Testis (tissue), 5 donors: ENCODE data around the gene PDE6H. TPM values are rescaled to one million over a fixed set of nuclear protein-coding genes. Genes with fewer than 3 reads are reported as not detected.

Experiments
- DNase-seq: peaks from one replicate; pipeline ENCODE4 v3.0.0-alpha.2; 2019
- H3K27ac ChIP-seq, 2 donors: fragments of 200-600 bp; sonication (generic); one replicate each; pipeline ENCODE4 v1.5.1; 2019
- H3K27me3 ChIP-seq: fragments of 200-600 bp; sonication (generic); one replicate; pipeline ENCODE4 v1.5.1; 2019
- H3K36me3 ChIP-seq: fragments of 200-600 bp; sonication (generic); one replicate; pipeline ENCODE4 v1.5.1; 2017; ENCODE audit warnings: low read depth; ENCODE audit errors: missing control alignments
- H3K4me1 ChIP-seq: fragments of 200-600 bp; sonication (generic); one replicate; pipeline ENCODE4 v1.5.1; 2019
- H3K4me3 ChIP-seq, 2 donors: fragments of 200-600 bp; sonication (generic); one replicate each; pipeline ENCODE4 v1.5.1; 2017 to 2019
- H3K9me3 ChIP-seq: fragments of 200-600 bp; sonication (generic); one replicate; pipeline ENCODE4 v1.5.1; 2017
- POLR2A ChIP-seq: fragments of 450-650 bp; IDR thresholded peaks from one replicate; pipeline ENCODE4 v1.6.1; 2017; ENCODE audit warnings: antibody characterized with exemption, mild to moderate bottlenecking, moderate library complexity
- WGBS, 2 donors: methylation state at CpG; one replicate each; pipeline ENCODE4 v1.1.5; 2018; 5-methylcytosine and 5-hydroxymethylcytosine counted together
- intact Hi-C: fragments of 100-400 bp; cut with DNase I; formaldehyde crosslinking; loops from one replicate; pipeline ENCODE4 v1.15.1; 2023; ENCODE audit warnings: low total_unique reads
- long read RNA-seq, 2 donors: transcript quantifications; one replicate each; lab custom pipeline, GENCODE V29; 2026
- polyA plus RNA-seq: library from polyadenylated mRNA; stranded (reverse); fragments of 350-450 nt; fragmentation: Illumina TruSeq; extraction: RNeasy Lipid Tissue Mini Kit (QIAGEN cat#74804); gene quantifications from one replicate; pipeline ENCODE4 v1.2.3, GENCODE V29; 2014; ENCODE audit warnings: low read depth, low replicate concordance; ENCODE audit not compliant: insufficient read depth
- total RNA-seq, 2 donors: library from RNA; depleted of rRNA; stranded (reverse); fragments of >200 nt; gene quantifications; one replicate each; pipeline ENCODE4 v1.2.3, GENCODE V29; 2016
- TF ChIP-seq, protein P1 (sequence below), 3 experiments: fragments of 450-650 bp in 2 of 3; fragments of 200-600 bp in 1 of 3; sonication (generic) in 1 of 3; IDR thresholded peaks; one replicate each; pipeline ENCODE4 v1.5.1; 2016 to 2019; ENCODE audit warnings: antibody characterized with exemption in 3 of 3, mild to moderate bottlenecking in 2 of 3, moderate library complexity in 1 of 3

The PDE6H gene
- not detected for total RNA-seq
- polyA plus RNA-seq = not detected
- long read RNA-seq, donor 1 = 0 reads
- long read RNA-seq, donor 2 = 0 reads

DNA sequence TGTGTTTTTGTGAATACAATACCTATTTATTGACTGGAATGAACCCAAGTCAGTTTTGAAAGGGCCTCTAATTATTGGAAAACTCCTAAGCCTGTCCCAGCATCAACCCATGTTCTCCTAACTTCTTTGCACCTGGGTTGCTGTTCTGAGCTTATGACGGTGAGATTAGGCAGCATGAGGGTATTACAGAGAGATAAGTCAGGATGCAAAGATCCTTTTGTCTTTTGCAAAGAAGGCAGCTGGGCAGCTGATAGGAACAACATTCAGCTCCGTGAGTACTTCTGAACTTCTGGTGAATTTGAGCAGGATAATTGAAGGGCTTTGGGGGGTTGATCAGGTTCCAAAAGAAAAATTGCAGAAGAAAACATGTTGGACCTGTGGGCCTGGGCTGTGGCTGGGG, at the start of gene PDE6H:
TSS of gene PDE6H (plus strand) at position 227 of the 400 bp plus-strand sequence. CDS start 4,971 bp downstream, outside the sequence.
- Histone ChIP-seq H3K9me3 (no peaks in the 10 kb centered on the region), H3K27ac (peak within 1 kb of the TSS in 1 of 2 donors; percentile 28), H3K4me3 (no peak within 1 kb of the TSS), H3K36me3 (no peaks in the 10 kb centered on the region), H3K27me3 (no peaks in the 10 kb centered on the region), H3K4me1 (no peaks in the 10 kb centered on the region)
- 52 to 59% methylated on average over 2 of the region's 2 CpGs for WGBS, 2 donors
- DNase-seq = no peak
- TF ChIP-seq, protein P1, sequence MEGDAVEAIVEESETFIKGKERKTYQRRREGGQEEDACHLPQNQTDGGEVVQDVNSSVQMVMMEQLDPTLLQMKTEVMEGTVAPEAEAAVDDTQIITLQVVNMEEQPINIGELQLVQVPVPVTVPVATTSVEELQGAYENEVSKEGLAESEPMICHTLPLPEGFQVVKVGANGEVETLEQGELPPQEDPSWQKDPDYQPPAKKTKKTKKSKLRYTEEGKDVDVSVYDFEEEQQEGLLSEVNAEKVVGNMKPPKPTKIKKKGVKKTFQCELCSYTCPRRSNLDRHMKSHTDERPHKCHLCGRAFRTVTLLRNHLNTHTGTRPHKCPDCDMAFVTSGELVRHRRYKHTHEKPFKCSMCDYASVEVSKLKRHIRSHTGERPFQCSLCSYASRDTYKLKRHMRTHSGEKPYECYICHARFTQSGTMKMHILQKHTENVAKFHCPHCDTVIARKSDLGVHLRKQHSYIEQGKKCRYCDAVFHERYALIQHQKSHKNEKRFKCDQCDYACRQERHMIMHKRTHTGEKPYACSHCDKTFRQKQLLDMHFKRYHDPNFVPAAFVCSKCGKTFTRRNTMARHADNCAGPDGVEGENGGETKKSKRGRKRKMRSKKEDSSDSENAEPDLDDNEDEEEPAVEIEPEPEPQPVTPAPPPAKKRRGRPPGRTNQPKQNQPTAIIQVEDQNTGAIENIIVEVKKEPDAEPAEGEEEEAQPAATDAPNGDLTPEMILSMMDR (IDR thresholded peaks at IDR 0.05) = no peak
- no peak for TF ChIP-seq POLR2A
- intact Hi-C loops = no loop called here

DNA sequence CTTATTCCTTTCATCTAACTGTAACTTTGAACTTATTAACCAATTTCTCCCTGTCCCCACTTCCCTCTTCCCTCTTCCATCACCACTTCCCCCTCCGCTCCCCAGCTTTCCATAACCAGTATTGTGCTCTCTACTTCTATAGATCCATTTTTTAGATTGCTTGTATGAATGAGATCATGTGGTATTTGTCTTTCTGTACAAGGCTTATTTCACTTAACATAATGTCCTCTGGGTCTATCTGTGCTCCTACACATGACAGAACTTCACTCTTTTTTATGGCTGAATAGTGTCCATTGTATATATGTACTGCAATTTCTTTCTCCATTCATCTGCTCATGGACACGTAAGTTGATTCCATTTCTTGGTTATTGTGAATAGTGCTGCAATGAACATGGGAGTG, 48.9 kb upstream of the PDE6H start:
- DNase-seq = no peak
- no peaks in the 10 kb centered on the region for H3K9me3 ChIP-seq
- H3K4me3 ChIP-seq = no peak overlapping the region
- H3K36me3 ChIP-seq = no peaks in the 10 kb centered on the region
- TF ChIP-seq, protein P1 (IDR thresholded peaks at IDR 0.05) = no peak
- no peak for TF ChIP-seq POLR2A
- WGBS, 2 donors = 94 to 96% methylated on average over 2 of the region's 2 CpGs
- no peak overlapping the region for H3K27ac ChIP-seq
- intact Hi-C loops = no loop called here
- H3K27me3 ChIP-seq = no peaks in the 10 kb centered on the region
- peaks cover 3% of the 10 kb centered on the region for H3K4me1 ChIP-seq

DNA sequence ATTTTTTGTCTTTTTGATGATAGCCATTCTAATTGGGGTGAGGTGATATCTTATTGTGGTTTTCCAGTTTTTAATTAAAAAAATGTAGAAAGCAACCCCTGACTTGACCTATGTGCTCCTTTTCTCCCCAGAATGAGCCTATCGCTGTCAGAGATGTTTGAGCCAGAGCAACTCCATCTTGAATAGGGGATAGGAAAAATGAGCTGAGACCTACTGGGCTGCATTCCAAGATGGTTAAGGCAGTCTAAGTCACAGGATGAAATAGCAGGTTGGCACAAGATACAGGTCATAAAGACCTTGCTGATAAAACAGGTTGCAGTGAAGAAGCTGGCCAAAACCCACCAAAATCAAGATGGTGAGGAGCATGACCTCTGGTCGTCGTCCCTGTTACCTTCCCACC, 48.3 kb upstream of the PDE6H start:
- no peaks in the 10 kb centered on the region for H3K27me3 ChIP-seq
- intact Hi-C loops = no loop called here
- no peaks in the 10 kb centered on the region for H3K36me3 ChIP-seq
- no peak for DNase-seq
- WGBS, 2 donors = 87 to 93% methylated on average over 3 of the region's 3 CpGs
- no peak overlapping the region for H3K4me3 ChIP-seq
- H3K9me3 ChIP-seq = no peaks in the 10 kb centered on the region
- H3K27ac ChIP-seq = no peak overlapping the region
- H3K4me1 ChIP-seq = peaks cover 5% of the 10 kb centered on the region
- TF ChIP-seq POLR2A = no peak
- TF ChIP-seq, protein P1 (IDR thresholded peaks at IDR 0.05) = no peak

DNA sequence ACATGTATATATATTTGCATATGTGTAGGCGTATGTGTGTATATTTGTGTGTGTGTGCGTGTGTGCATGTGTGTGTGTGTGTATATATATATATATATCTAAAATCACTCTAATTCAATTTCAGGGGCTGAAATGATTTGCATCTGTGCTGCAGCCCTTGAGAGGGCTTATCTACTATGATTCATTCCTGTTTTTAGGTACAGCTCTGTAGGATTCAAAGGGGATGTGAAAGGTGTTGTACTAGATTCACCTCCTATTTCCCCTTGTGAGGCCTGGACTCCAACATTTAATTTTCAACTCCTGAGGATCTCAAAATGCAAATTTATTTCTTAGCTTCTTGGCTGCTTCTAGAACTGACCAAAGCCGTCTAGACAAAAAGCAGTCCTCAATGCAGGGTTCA, 45.6 kb upstream of the PDE6H start:
- H3K9me3 ChIP-seq = no peaks in the 10 kb centered on the region

More for the DNA sequence above, 45.6 kb upstream of the PDE6H start:
- no peaks in the 10 kb centered on the region for H3K36me3 ChIP-seq
- DNase-seq = no peak
- no peaks in the 10 kb centered on the region for H3K27me3 ChIP-seq
- peaks cover 5% of the 10 kb centered on the region for H3K4me1 ChIP-seq
- H3K27ac ChIP-seq = no peak overlapping the region
- no peak overlapping the region for H3K4me3 ChIP-seq
- intact Hi-C loops = no loop called here
- TF ChIP-seq POLR2A = no peak
- TF ChIP-seq, protein P1 (IDR thresholded peaks at IDR 0.05) = no peak
- WGBS, 2 donors = 86 to 95% methylated on average over 3 of the region's 3 CpGs
